GM23338 (cell line): ENCODE measurements around the gene YTHDF2. TPM values are rescaled to one million over a fixed set of nuclear protein-coding genes. Genes with fewer than 3 reads are reported as not detected.

Experiments
- ATAC-seq: fragments of 200-7000 bp; cut with Tn5 transposase; 3 replicates; pipeline ENCODE4 v1.9.1; 2020
- DNase-seq: peaks from one replicate; pipeline ENCODE4 v3.0.0-alpha.2; 2015; ENCODE audit warnings: low spot score
- H2AFZ ChIP-seq: fragments of 200-600 bp; sonication (generic); 2 replicates; pipeline ENCODE4 v1.8.0; 2016; ENCODE audit warnings: antibody characterized with exemption, mild to moderate bottlenecking, moderate library complexity
- H3F3A ChIP-seq: fragments of 200-600 bp; sonication (generic); replicated peaks from 2 replicates; pipeline ENCODE4 v1.8.0; 2017; ENCODE audit warnings: antibody characterized with exemption, mixed run types, low read depth
- H3K27ac ChIP-seq: fragments of 200-600 bp; sonication (generic); 2 replicates; pipeline ENCODE4 v1.6.1; 2016; ENCODE audit warnings: low read depth
- H3K27me3 ChIP-seq: fragments of 200-600 bp; sonication (generic); 2 replicates; pipeline ENCODE4 v1.8.0; 2016; ENCODE audit warnings: mild to moderate bottlenecking, mixed run types, moderate library complexity; ENCODE audit not compliant: insufficient read depth
- H3K36me3 ChIP-seq: fragments of 200-600 bp; sonication (generic); 2 replicates; pipeline ENCODE4 v1.8.0; 2016; ENCODE audit warnings: mild to moderate bottlenecking; ENCODE audit not compliant: insufficient read depth
- H3K4me1 ChIP-seq: fragments of 200-600 bp; sonication (generic); 2 replicates; pipeline ENCODE4 v1.8.0; 2016; ENCODE audit warnings: mild to moderate bottlenecking, moderate library complexity; ENCODE audit not compliant: insufficient read depth
- H3K4me2 ChIP-seq: fragments of 200-600 bp; sonication (generic); 2 replicates; pipeline ENCODE4 v1.7.1; 2017; ENCODE audit warnings: mixed run types
- H3K4me3 ChIP-seq: fragments of 200-600 bp; sonication (generic); 2 replicates; pipeline ENCODE4 v1.6.1; 2016; ENCODE audit warnings: mixed run types
- H3K79me2 ChIP-seq: fragments of 200-600 bp; sonication (generic); replicated peaks from 2 replicates; pipeline ENCODE4 v1.8.0; 2017; ENCODE audit warnings: mild to moderate bottlenecking; ENCODE audit not compliant: insufficient read depth
- H3K9me2 ChIP-seq: fragments of 200-600 bp; sonication (generic); 2 replicates; pipeline ENCODE4 v1.8.0; 2017; ENCODE audit not compliant: insufficient read depth
- H4K20me1 ChIP-seq: fragments of 200-600 bp; sonication (generic); replicated peaks from 2 replicates; pipeline ENCODE4 v1.8.0; 2017; ENCODE audit warnings: mild to moderate bottlenecking; ENCODE audit not compliant: insufficient read depth
- H3K27ac Mint-ChIP-seq: 2 replicates; pipeline ENCODE4 v1.8.0; 2020; ENCODE audit warnings: inconsistent platforms, mild to moderate bottlenecking, moderate library complexity, mixed read lengths
- H3K27me3 Mint-ChIP-seq: 3 replicates; pipeline ENCODE4 v1.8.0; 2022; ENCODE audit warnings: low read depth, mild to moderate bottlenecking, moderate library complexity, mixed read lengths, inconsistent platforms; ENCODE audit not compliant: insufficient read depth, poor library complexity
- H3K36me3 Mint-ChIP-seq: 3 replicates; pipeline ENCODE4 v1.8.0; 2021; ENCODE audit warnings: low read depth, mild to moderate bottlenecking, inconsistent platforms, moderate library complexity, mixed read lengths
- H3K4me1 Mint-ChIP-seq: 3 replicates; pipeline ENCODE4 v1.8.0; 2020; ENCODE audit warnings: mild to moderate bottlenecking, inconsistent platforms, mixed read lengths
- H3K4me3 Mint-ChIP-seq: 3 replicates; pipeline ENCODE4 v1.8.0; 2021; ENCODE audit warnings: moderate library complexity, mild to moderate bottlenecking, inconsistent platforms, mixed read lengths
- H3K9me3 Mint-ChIP-seq: 3 replicates; pipeline ENCODE4 v1.8.0; 2020; ENCODE audit warnings: moderate library complexity, mild to moderate bottlenecking, inconsistent platforms, mixed read lengths
- CREB1 ChIP-seq: fragments of 250-450 bp; sonication (Bioruptor Pico); IDR thresholded peaks from 2 replicates; pipeline ENCODE4 v1.5.0; 2020; ENCODE audit warnings: low read depth, mild to moderate bottlenecking, moderate library complexity
- CTCF ChIP-seq, 2 experiments: fragments of 200-600 bp in 1 of 2; sonication (generic) in 1 of 2; conservative IDR thresholded peaks; 2 replicates each; pipeline versions ENCODE4 v1.5.1 to v1.6.1; 2016 to 2017; ENCODE audit warnings: antibody characterized with exemption in 2 of 2, low read depth in 2 of 2, mild to moderate bottlenecking in 2 of 2, moderate library complexity in 1 of 2
- ETS1 ChIP-seq: IDR thresholded peaks from 2 replicates; pipeline ENCODE4 v1.6.1; 2016; ENCODE audit warnings: antibody characterized with exemption
- EZH2phosphoT487 ChIP-seq: fragments of 200-600 bp; sonication (generic); IDR thresholded peaks from one replicate; pipeline ENCODE4 v1.8.1; 2018; ENCODE audit warnings: antibody characterized with exemption; ENCODE audit not compliant: unreplicated experiment
- JUNB ChIP-seq: IDR thresholded peaks from one replicate; pipeline ENCODE4 v1.6.1; 2016; ENCODE audit warnings: antibody characterized with exemption; ENCODE audit not compliant: unreplicated experiment
- NANOG ChIP-seq: IDR thresholded peaks from 2 replicates; pipeline ENCODE4 v1.6.1; 2016; ENCODE audit warnings: antibody characterized with exemption, borderline replicate concordance
- POLR2AphosphoS5 ChIP-seq: IDR thresholded peaks from 2 replicates; pipeline ENCODE4 v1.6.1; 2016; ENCODE audit warnings: antibody characterized with exemption, low read depth
- REST ChIP-seq: IDR thresholded peaks from one replicate; pipeline ENCODE4 v1.6.1; 2018; ENCODE audit warnings: antibody characterized with exemption; ENCODE audit not compliant: unreplicated experiment
- ZNF114 ChIP-seq: fragments of 250-450 bp; sonication (Bioruptor Pico); IDR thresholded peaks from 2 replicates; pipeline ENCODE4 v1.5.0; 2020; ENCODE audit warnings: mild to moderate bottlenecking, moderate library complexity
- ZNF331 ChIP-seq: fragments of 250-450 bp; sonication (Bioruptor Pico); IDR thresholded peaks from 2 replicates; pipeline ENCODE4 v1.5.0; 2020; ENCODE audit warnings: low read depth, mild to moderate bottlenecking, moderate library complexity
- polyA plus RNA-seq: library from polyadenylated mRNA; unstranded; fragments of >200 nt; fragmentation: Nextera tagmentation; extraction: Ambion mirVana; gene quantifications from 2 replicates; pipeline ENCODE4 v1.2.1, GENCODE V29; 2016
- total RNA-seq: library from RNA; depleted of rRNA; stranded (reverse); fragments of >200 nt; shearing (Covaris generic); gene quantifications from 2 replicates; pipeline ENCODE4 v1.2.3, GENCODE V29; 2014

The YTHDF2 gene
- total and polyA plus RNA-seq, 2 experiments from 2014 or later = 130 to 169 TPM

GRCh38 chr1:28737307-28738132 lies 780 bp downstream of the YTHDF2 start:
- Histone ChIP-seq H3K27me3 (no peaks in the 10 kb centered on the region), H3F3A (peaks cover 20% of the 10 kb centered on the region), H3K9me2 (no peaks in the 10 kb centered on the region), H3K4me3 (peak overlapping the region; percentile 87), H4K20me1 (peaks cover 41% of the 10 kb centered on the region), H2AFZ (no peak overlapping the region), H3K27ac (peak overlapping the region; percentile 94), H3K4me1 (peaks cover 36% of the 10 kb centered on the region), H3K4me2 (peak overlapping the region; percentile 71), H3K79me2 (peaks cover 57% of the 10 kb centered on the region), H3K36me3 (peaks cover 36% of the 10 kb centered on the region)
- Mint-ChIP-seq H3K36me3 (peaks cover 53% of the 10 kb centered on the region), H3K27me3 (peaks cover 19% of the 10 kb centered on the region), H3K4me3 (peak overlapping the region; percentile 97), H3K4me1 (peaks cover 40% of the 10 kb centered on the region), H3K27ac (peak overlapping the region; percentile 99), H3K9me3 (peaks cover 6% of the 10 kb centered on the region; the same call in 2 of the 3 replicates)
- DNase-seq = peak; percentile 86
- no peak for TF ChIP-seq ZNF114 (CRISPR knock-in tag)
- no peak; the same call in 1 of the 2 replicates for TF ChIP-seq POLR2AphosphoS5
- no peak for TF ChIP-seq REST
- TF ChIP-seq NANOG = no peak
- TF ChIP-seq ETS1 = no peak
- no peak for TF ChIP-seq EZH2phosphoT487
- TF ChIP-seq ZNF331 = no peak
- TF ChIP-seq CREB1 (CRISPR knock-in tag) = no peak
- TF ChIP-seq CTCF (conservative IDR thresholded peaks at IDR 0.05; ENCODE audit: low read depth in 2 of 2) = no peak
- TF ChIP-seq JUNB = no peak
- ATAC-seq = peak; percentile 36
